ENCODE data around the gene COPG1.

COPG1 gene

GRCh38 chr3:129281726-129282125, 32.3 kb downstream of the COPG1 start:
- no peak for DNase-seq

- DNase-seq, result peak in 1 of 2 experiments; percentile 32
Observed at GRCh38 chr3:129282727-129283327, 33.4 kb downstream of the COPG1 start.

- no peak for DNase-seq
Observed at GRCh38 chr3:129286081-129286480, 36.7 kb downstream of the COPG1 start.

- DNase-seq, result no peak
Observed at GRCh38 chr3:129288446-129288845, 39.0 kb downstream of the COPG1 start.

- DNase-seq, result no peak
Observed at GRCh38 chr3:129289201-129289921, 40.0 kb downstream of the COPG1 start.

- DNase-seq, result no peak
Observed at GRCh38 chr3:129291236-129291886, 42.0 kb downstream of the COPG1 start.

- DNase-seq, result no peak
Observed at GRCh38 chr3:129295286-129295685, 45.9 kb downstream of the COPG1 start.

- DNase-seq, result no peak
Observed at GRCh38 chr3:129304146-129304961, 54.9 kb downstream of the COPG1 start.

GRCh38 chr3:129304962-129305222, 55.5 kb downstream of the COPG1 start:
- no peak for DNase-seq

- DNase-seq, result peak; percentile 54
Observed at GRCh38 chr3:129305592-129306091, 56.2 kb downstream of the COPG1 start.

GRCh38 chr3:129308636-129309035, 59.2 kb downstream of the COPG1 start:
- DNase-seq, result no peak

- no peak for DNase-seq
Observed at GRCh38 chr3:129310111-129311011, 61.0 kb downstream of the COPG1 start.

- no peak for DNase-seq
Observed at GRCh38 chr3:129311054-129311902, 61.9 kb downstream of the COPG1 start.

GRCh38 chr3:129312021-129312639, 62.7 kb downstream of the COPG1 start:
- peak in 1 of 2 experiments; percentile 35 for DNase-seq

GRCh38 chr3:129312671-129313414, 63.4 kb downstream of the COPG1 start:
- no peak for DNase-seq

GRCh38 chr3:129313415-129313664, 63.9 kb downstream of the COPG1 start:
- peak in 1 of 2 experiments; percentile 41 for DNase-seq

GRCh38 chr3:129313665-129314385, 64.4 kb downstream of the COPG1 start:
- peak in 1 of 2 experiments; percentile 43 for DNase-seq

GRCh38 chr3:129314386-129315222, 65.2 kb downstream of the COPG1 start:
- DNase-seq, result peak; percentile 67 to 74
